GM12878 (cell line): ENCODE measurements around the gene SCARB1. TPM values are rescaled to one million over a fixed set of nuclear protein-coding genes. Genes with fewer than 3 reads are reported as not detected.
A peak's percentile ranks its signal among the peaks of the same experiment; 100 is the strongest.

Experiments used
- CUX1 ChIP-seq: IDR thresholded peaks from 2 replicates; pipeline ENCODE4 v1.6.1; 2012; ENCODE audit warnings: improper control_type of control experiment, low read depth, low read length; ENCODE audit not compliant: insufficient replicate concordance
- DPF2 ChIP-seq: fragments of 450-650 bp; IDR thresholded peaks from 2 replicates; pipeline ENCODE4 v1.6.1; 2017; ENCODE audit warnings: mild to moderate bottlenecking
- ETV6 ChIP-seq, 2 experiments: fragments of 450-650 bp in 1 of 2; IDR thresholded peaks in 1 of 2; conservative IDR thresholded peaks in 1 of 2; 2 replicates each; pipeline ENCODE4 v1.6.1; 2014; ENCODE audit warnings: antibody characterized with exemption in 1 of 2, borderline replicate concordance in 1 of 2, low read depth in 1 of 2, mild to moderate bottlenecking in 1 of 2, moderate library complexity in 1 of 2
- EZH2 ChIP-seq: IDR thresholded peaks from 2 replicates; pipeline ENCODE4 v1.6.1; 2012; ENCODE audit warnings: low read depth, mild to moderate bottlenecking, control low read depth, inconsistent platforms, low read length, borderline replicate concordance; ENCODE audit not compliant: control insufficient read depth
- MAX ChIP-seq: IDR thresholded peaks from 2 replicates; pipeline ENCODE4 v1.6.1; 2012; ENCODE audit warnings: low read depth, low read length, improper control_type of control experiment
- POLR2AphosphoS2 ChIP-seq: IDR thresholded peaks from 2 replicates; pipeline ENCODE4 v1.6.1; 2011; ENCODE audit warnings: low read depth, mild to moderate bottlenecking, low read length, improper control_type of control experiment, moderate library complexity
- POLR2AphosphoS5 ChIP-seq: IDR thresholded peaks from 2 replicates; pipeline ENCODE4 v1.6.1; 2011; ENCODE audit warnings: mild to moderate bottlenecking, low read length, inconsistent platforms
- RELA ChIP-seq: fragments of 450-650 bp; IDR thresholded peaks from 2 replicates; pipeline ENCODE4 v1.8.0; 2014; ENCODE audit warnings: borderline replicate concordance; ENCODE audit not compliant: partially characterized antibody
- RFX5 ChIP-seq: IDR thresholded peaks from 2 replicates; pipeline ENCODE4 v1.6.1; 2011; ENCODE audit warnings: low read depth, low read length, improper control_type of control experiment
- ZNF24 ChIP-seq: fragments of 450-650 bp; IDR thresholded peaks from 2 replicates; pipeline ENCODE4 v1.6.1; 2017; ENCODE audit warnings: antibody characterized with exemption, mild to moderate bottlenecking
- ZNF384 ChIP-seq: IDR thresholded peaks from 2 replicates; pipeline ENCODE4 v1.6.1; 2012; ENCODE audit warnings: low read depth, mild to moderate bottlenecking, low read length, improper control_type of control experiment, borderline replicate concordance
- polyA plus RNA-seq, 11 experiments: library from polyadenylated mRNA; depleted of rRNA in 4 of 11; unstranded in 6 of 11; stranded (reverse) in 5 of 11; fragments of >200 nt; fragmentation: Nextera tagmentation in 4 of 11; fragmentation: Illumina TruSeq in 1 of 11; extraction: Ambion mirVana in 4 of 11; extraction: Trizol in 1 of 11; gene quantifications; 1 replicate in 1 of 11; 2 replicates in 10 of 11; pipeline versions ENCODE4 v1.2.1 to v1.2.3, GENCODE V29; 2011 to 2016; ENCODE audit warnings: inconsistent platforms in 2 of 11, missing spikeins in 2 of 11, low read depth in 1 of 11
- total RNA-seq, 4 experiments: library from RNA; depleted of rRNA in 3 of 4; stranded (reverse); fragments of >200 nt in 3 of 4; fragmentation: Illumina TruSeq in 1 of 4; extraction: Trizol in 1 of 4; gene quantifications; 2 replicates each; pipeline versions ENCODE4 v1.2.1 to v1.2.3, GENCODE V29; 2013 to 2021
- TF ChIP-seq, protein P1 (sequence below): IDR thresholded peaks from 2 replicates; pipeline ENCODE4 v1.6.1; 2012; ENCODE audit warnings: low read length, inconsistent platforms
- TF ChIP-seq, protein P2 (sequence below): IDR thresholded peaks from 2 replicates; pipeline ENCODE4 v1.6.1; 2011; ENCODE audit warnings: mild to moderate bottlenecking, low read depth, low read length, moderate library complexity; ENCODE audit not compliant: insufficient replicate concordance
- TF ChIP-seq, protein P3 (sequence below): IDR thresholded peaks from 2 replicates; pipeline ENCODE4 v1.6.1; 2011; ENCODE audit warnings: borderline replicate concordance, low read depth, mild to moderate bottlenecking, moderate library complexity, low read length; ENCODE audit not compliant: insufficient read depth, poor library complexity, severe bottlenecking
- TF ChIP-seq, protein P4 (sequence below): fragments of 450-650 bp; formaldehyde crosslinking; IDR thresholded peaks from 2 replicates; pipeline ENCODE4 v1.4.0; 2022; ENCODE audit warnings: mild to moderate bottlenecking, moderate library complexity

Gene SCARB1
- total and polyA plus RNA-seq, 10 of the 15 experiments (the other 5 are each of a cell fraction or from before 2014, with no cell fraction given) = 0.34 to 104 (median 63.1) TPM

GRCh38 chr12:124893792-124894516 is 30.3 kb upstream of the SCARB1 start (continued):
- TF ChIP-seq ZNF24 = no peak
- TF ChIP-seq, protein P1, sequence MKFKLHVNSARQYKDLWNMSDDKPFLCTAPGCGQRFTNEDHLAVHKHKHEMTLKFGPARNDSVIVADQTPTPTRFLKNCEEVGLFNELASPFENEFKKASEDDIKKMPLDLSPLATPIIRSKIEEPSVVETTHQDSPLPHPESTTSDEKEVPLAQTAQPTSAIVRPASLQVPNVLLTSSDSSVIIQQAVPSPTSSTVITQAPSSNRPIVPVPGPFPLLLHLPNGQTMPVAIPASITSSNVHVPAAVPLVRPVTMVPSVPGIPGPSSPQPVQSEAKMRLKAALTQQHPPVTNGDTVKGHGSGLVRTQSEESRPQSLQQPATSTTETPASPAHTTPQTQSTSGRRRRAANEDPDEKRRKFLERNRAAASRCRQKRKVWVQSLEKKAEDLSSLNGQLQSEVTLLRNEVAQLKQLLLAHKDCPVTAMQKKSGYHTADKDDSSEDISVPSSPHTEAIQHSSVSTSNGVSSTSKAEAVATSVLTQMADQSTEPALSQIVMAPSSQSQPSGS = 0 out of 2 replicates have a peak, but pooled peaks have one; percentile 23
- no peak for TF ChIP-seq RELA
- TF ChIP-seq, protein P2, sequence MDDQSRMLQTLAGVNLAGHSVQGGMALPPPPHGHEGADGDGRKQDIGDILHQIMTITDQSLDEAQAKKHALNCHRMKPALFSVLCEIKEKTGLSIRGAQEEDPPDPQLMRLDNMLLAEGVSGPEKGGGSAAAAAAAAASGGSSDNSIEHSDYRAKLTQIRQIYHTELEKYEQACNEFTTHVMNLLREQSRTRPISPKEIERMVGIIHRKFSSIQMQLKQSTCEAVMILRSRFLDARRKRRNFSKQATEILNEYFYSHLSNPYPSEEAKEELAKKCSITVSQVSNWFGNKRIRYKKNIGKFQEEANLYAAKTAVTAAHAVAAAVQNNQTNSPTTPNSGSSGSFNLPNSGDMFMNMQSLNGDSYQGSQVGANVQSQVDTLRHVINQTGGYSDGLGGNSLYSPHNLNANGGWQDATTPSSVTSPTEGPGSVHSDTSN = no peak
- TF ChIP-seq POLR2AphosphoS2 = no peak
- peak; percentile 38; the same call in 1 of the 2 replicates for TF ChIP-seq ZNF384
- no peak for TF ChIP-seq EZH2
- no peak for TF ChIP-seq ETV6 (conservative IDR thresholded peaks at IDR 0.05 in 1 of 2, IDR thresholded peaks at IDR 0.05 in 1 of 2; ENCODE audit: borderline replicate concordance in 1 of 2, low read depth in 1 of 2)
- TF ChIP-seq POLR2AphosphoS5 = no peak
- TF ChIP-seq, protein P3, sequence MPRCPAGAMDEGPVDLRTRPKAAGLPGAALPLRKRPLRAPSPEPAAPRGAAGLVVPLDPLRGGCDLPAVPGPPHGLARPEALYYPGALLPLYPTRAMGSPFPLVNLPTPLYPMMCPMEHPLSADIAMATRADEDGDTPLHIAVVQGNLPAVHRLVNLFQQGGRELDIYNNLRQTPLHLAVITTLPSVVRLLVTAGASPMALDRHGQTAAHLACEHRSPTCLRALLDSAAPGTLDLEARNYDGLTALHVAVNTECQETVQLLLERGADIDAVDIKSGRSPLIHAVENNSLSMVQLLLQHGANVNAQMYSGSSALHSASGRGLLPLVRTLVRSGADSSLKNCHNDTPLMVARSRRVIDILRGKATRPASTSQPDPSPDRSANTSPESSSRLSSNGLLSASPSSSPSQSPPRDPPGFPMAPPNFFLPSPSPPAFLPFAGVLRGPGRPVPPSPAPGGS = no peak
- no peak for TF ChIP-seq MAX
- TF ChIP-seq CUX1 = no peak
- no peak for TF ChIP-seq RFX5
- TF ChIP-seq, protein P4, sequence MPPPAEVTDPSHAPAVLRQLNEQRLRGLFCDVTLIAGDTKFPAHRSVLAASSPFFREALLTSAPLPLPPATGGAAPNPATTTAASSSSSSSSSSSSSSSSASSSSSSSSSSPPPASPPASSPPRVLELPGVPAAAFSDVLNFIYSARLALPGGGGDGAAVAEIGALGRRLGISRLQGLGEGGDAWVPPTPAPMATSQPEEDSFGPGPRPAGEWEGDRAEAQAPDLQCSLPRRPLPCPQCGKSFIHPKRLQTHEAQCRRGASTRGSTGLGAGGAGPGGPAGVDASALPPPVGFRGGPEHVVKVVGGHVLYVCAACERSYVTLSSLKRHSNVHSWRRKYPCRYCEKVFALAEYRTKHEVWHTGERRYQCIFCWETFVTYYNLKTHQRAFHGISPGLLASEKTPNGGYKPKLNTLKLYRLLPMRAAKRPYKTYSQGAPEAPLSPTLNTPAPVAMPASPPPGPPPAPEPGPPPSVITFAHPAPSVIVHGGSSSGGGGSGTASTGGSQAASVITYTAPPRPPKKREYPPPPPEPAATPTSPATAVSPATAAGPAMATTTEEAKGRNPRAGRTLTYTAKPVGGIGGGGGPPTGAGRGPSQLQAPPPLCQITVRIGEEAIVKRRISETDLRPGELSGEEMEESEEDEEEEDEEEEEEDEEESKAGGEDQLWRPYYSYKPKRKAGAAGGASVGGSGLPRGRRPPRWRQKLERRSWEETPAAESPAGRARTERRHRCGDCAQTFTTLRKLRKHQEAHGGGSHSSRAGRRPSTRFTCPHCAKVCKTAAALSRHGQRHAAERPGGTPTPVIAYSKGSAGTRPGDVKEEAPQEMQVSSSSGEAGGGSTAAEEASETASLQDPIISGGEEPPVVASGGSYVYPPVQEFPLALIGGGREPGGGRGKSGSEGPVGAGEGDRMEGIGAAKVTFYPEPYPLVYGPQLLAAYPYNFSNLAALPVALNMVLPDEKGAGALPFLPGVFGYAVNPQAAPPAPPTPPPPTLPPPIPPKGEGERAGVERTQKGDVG = no peak
- TF ChIP-seq DPF2 = no peak
